Measurements from ENCODE around the gene CNOT3.

GRCh38 chr19:54159352-54160181 lies 22.0 kb downstream of the CNOT3 start, which contains the start of gene LENG1:
- TF ChIP-seq, protein P1, sequence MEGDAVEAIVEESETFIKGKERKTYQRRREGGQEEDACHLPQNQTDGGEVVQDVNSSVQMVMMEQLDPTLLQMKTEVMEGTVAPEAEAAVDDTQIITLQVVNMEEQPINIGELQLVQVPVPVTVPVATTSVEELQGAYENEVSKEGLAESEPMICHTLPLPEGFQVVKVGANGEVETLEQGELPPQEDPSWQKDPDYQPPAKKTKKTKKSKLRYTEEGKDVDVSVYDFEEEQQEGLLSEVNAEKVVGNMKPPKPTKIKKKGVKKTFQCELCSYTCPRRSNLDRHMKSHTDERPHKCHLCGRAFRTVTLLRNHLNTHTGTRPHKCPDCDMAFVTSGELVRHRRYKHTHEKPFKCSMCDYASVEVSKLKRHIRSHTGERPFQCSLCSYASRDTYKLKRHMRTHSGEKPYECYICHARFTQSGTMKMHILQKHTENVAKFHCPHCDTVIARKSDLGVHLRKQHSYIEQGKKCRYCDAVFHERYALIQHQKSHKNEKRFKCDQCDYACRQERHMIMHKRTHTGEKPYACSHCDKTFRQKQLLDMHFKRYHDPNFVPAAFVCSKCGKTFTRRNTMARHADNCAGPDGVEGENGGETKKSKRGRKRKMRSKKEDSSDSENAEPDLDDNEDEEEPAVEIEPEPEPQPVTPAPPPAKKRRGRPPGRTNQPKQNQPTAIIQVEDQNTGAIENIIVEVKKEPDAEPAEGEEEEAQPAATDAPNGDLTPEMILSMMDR (IDR thresholded peaks at IDR 0.05), result peak in 2 of 3 donors; percentile 23 to 43
- TF ChIP-seq POLR2A (IDR thresholded peaks at IDR 0.05), result peak; percentile 45
- peak; percentile 88 to 98 (median 98) for TF ChIP-seq POLR2AphosphoS5 (IDR thresholded peaks at IDR 0.05)

All from breast epithelium (tissue), 3 donors.